ENCODE measurements around the gene CYFIP2. TPM values are rescaled to one million over a fixed set of nuclear protein-coding genes. Genes with fewer than 3 reads are reported as not detected.
A peak's percentile ranks its signal among the peaks of the same experiment; 100 is the strongest.

Gene CYFIP2
- total and polyA plus RNA-seq, 2 of the 13 experiments (the other 11 are each of a cell fraction or from before 2014, with no cell fraction given) = 22.6 to 30.3 TPM

DNA sequence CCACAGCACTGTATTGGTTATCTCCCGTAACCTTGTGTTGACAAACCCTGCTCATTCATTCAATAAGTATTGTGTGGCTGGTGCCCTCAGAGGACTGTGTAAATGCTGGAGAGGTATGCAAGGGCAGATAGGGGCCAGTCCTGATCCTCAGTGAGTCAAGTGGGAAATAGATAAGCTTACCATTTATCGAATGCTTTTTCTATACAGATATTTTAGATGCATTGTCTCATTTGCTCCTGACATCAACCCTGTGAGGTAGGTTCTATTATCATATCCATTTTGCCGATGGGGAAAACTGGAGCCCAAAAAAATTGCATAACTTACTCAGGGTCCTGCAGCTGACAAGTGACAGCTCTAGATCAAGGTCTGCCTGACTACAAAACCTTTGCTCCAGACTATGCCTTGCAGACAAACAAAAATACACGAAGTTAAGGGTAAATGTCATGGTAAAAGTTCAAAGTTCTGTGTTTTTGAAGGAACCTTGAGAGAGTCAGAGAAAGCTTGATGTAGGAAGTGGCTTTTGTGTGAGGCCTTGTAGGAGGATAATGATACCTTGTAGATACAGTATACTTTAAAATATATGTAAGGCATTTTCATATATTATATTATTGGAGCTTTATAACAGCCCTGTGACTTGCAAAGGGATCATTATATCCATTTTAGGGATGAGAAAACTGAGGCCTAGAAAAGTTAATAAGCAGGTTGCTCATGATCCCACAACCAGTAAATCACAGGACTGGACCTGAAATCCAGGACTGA is 22.7 kb downstream of the CYFIP2 start (continued):
- TF ChIP-seq IRX3 (CRISPR knock-in tag; IDR thresholded peaks at IDR 0.05; ENCODE audit: borderline replicate concordance, low read depth) = no peak
- no peak for TF ChIP-seq HNRNPH1 (optimal IDR thresholded peaks at IDR 0.05; ENCODE audit: low read depth, low read length)
- no peak for TF ChIP-seq ZNF850 (CRISPR knock-in tag; conservative IDR thresholded peaks at IDR 0.05)
- TF ChIP-seq, protein P1, sequence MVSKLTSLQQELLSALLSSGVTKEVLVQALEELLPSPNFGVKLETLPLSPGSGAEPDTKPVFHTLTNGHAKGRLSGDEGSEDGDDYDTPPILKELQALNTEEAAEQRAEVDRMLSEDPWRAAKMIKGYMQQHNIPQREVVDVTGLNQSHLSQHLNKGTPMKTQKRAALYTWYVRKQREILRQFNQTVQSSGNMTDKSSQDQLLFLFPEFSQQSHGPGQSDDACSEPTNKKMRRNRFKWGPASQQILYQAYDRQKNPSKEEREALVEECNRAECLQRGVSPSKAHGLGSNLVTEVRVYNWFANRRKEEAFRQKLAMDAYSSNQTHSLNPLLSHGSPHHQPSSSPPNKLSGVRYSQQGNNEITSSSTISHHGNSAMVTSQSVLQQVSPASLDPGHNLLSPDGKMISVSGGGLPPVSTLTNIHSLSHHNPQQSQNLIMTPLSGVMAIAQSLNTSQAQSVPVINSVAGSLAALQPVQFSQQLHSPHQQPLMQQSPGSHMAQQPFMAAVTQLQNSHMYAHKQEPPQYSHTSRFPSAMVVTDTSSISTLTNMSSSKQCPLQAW (CRISPR knock-in tag; IDR thresholded peaks at IDR 0.05) = 0 out of 2 replicates have a peak, but pooled peaks have one; percentile 61
- TF ChIP-seq ZNF7 (CRISPR knock-in tag; IDR thresholded peaks at IDR 0.05) = no peak
- TF ChIP-seq PHF8 (CRISPR knock-in tag; IDR thresholded peaks at IDR 0.05) = no peak
- TF ChIP-seq TFE3 (CRISPR knock-in tag; IDR thresholded peaks at IDR 0.05) = no peak
- TF ChIP-seq NFYC (CRISPR knock-in tag; IDR thresholded peaks at IDR 0.05) = no peak
- TF ChIP-seq ZBTB20 (CRISPR knock-in tag; IDR thresholded peaks at IDR 0.05; ENCODE audit: borderline replicate concordance, low read depth) = no peak
- peak; percentile 41; the same call in 1 of the 2 replicates for TF ChIP-seq CREM (IDR thresholded peaks at IDR 0.05)
- no peak for TF ChIP-seq CREM (CRISPR knock-in tag; IDR thresholded peaks at IDR 0.05)
- TF ChIP-seq ZNF33A (CRISPR knock-in tag; IDR thresholded peaks at IDR 0.05; ENCODE audit: borderline replicate concordance) = no peak
- no peak for TF ChIP-seq HMGA1 (CRISPR knock-in tag; conservative IDR thresholded peaks at IDR 0.05)
- TF ChIP-seq POGZ (CRISPR knock-in tag; IDR thresholded peaks at IDR 0.05) = peak; percentile 35; the same call in 1 of the 2 replicates
- no peak for TF ChIP-seq TBP (CRISPR knock-in tag; IDR thresholded peaks at IDR 0.05)
- no peak for TF ChIP-seq ZNF549 (CRISPR knock-in tag; IDR thresholded peaks at IDR 0.05)
- TF ChIP-seq ATF2 (CRISPR knock-in tag; IDR thresholded peaks at IDR 0.05) = no peak
- no peak for TF ChIP-seq KDM3A (CRISPR knock-in tag; IDR thresholded peaks at IDR 0.05; ENCODE audit: low read depth)
- TF ChIP-seq TEAD2 (CRISPR knock-in tag; IDR thresholded peaks at IDR 0.05) = no peak
- no peak for TF ChIP-seq ATAD3A (CRISPR knock-in tag; IDR thresholded peaks at IDR 0.05)
- TF ChIP-seq TCF12 (IDR thresholded peaks at IDR 0.05) = no peak
- no peak for TF ChIP-seq TCF12 (CRISPR knock-in tag; IDR thresholded peaks at IDR 0.05)
- TF ChIP-seq CBX2 (IDR thresholded peaks at IDR 0.05; ENCODE audit: low read depth, low read length) = no peak
- no peak for TF ChIP-seq CBX2 (CRISPR knock-in tag; IDR thresholded peaks at IDR 0.05; ENCODE audit: low read depth)
- no peak for TF ChIP-seq MAZ (IDR thresholded peaks at IDR 0.05; ENCODE audit: borderline replicate concordance, low read depth, low read length)
- no peak for TF ChIP-seq MAZ (CRISPR knock-in tag; IDR thresholded peaks at IDR 0.05; ENCODE audit: low read depth)
- no peak for TF ChIP-seq SYNCRIP (IDR thresholded peaks at IDR 0.05; ENCODE audit: insufficient read depth, low read depth, low read length)
- TF ChIP-seq ZNF138 (CRISPR knock-in tag; IDR thresholded peaks at IDR 0.05; ENCODE audit: low read depth) = no peak
- TF ChIP-seq ZNF878 (CRISPR knock-in tag; IDR thresholded peaks at IDR 0.05) = no peak
- no peak for TF ChIP-seq ZNF484 (CRISPR knock-in tag; IDR thresholded peaks at IDR 0.05; ENCODE audit: borderline replicate concordance, low read depth)
